Brain pericyte (primary cell): ENCODE data around the gene LCE2A.

Experiments used
- DNase-seq: peaks from one replicate; pipeline ENCODE4 v3.0.0-alpha.2; 2012; ENCODE audit warnings: low read depth, low spot score

Gene LCE2A

GRCh38 chr1:152743371-152744145 is 45.4 kb downstream of the LCE2A start:
- DNase-seq, result no peak

GRCh38 chr1:152745289-152745704 is 47.2 kb downstream of the LCE2A start:
- DNase-seq, result no peak

GRCh38 chr1:152745765-152746444 is 47.8 kb downstream of the LCE2A start:
- DNase-seq, result no peak

- DNase-seq, result no peak
These were observed 49.7 kb downstream of the LCE2A start for GRCh38 chr1:152747831-152748230.
